ENCODE results near the gene NDUFV2.

NDUFV2 gene

GRCh38 chr18:9174302-9174701, 71.8 kb downstream of the NDUFV2 start:
- Histone ChIP-seq H3K4me1 (peaks cover 0 to 49% (median 18%) of the 10 kb centered on the region in 4 donors), H3K36me3 (no peaks in the 10 kb centered on the region), H3K4me3 (no peak overlapping the region), H3K27me3 (no peaks in the 10 kb centered on the region), H3K9me3 (no peaks in the 10 kb centered on the region), H3K27ac (no peak overlapping the region)
- intact Hi-C loops (cut with DNase I; ENCODE audit: low total_unique reads), result no loop called here
- TF ChIP-seq CTCF (IDR thresholded peaks at IDR 0.05), result no peak
- DNase-seq, result no peak

- no peak for TF ChIP-seq CTCF (IDR thresholded peaks at IDR 0.05)
- Histone ChIP-seq H3K27me3 (no peaks in the 10 kb centered on the region), H3K4me3 (no peak overlapping the region), H3K4me1 (peaks cover 0 to 49% (median 18%) of the 10 kb centered on the region in 4 donors), H3K9me3 (no peaks in the 10 kb centered on the region), H3K36me3 (no peaks in the 10 kb centered on the region), H3K27ac (no peak overlapping the region)
- DNase-seq, result no peak
- intact Hi-C loops (cut with DNase I; ENCODE audit: low total_unique reads), result no loop called here
Observed at GRCh38 chr18:9175115-9175514, 72.6 kb downstream of the NDUFV2 start.

GRCh38 chr18:9177031-9177430, 74.5 kb downstream of the NDUFV2 start:
- Histone ChIP-seq H3K27me3 (no peaks in the 10 kb centered on the region), H3K4me1 (peaks cover 0 to 57% (median 22%) of the 10 kb centered on the region in 4 donors), H3K9me3 (no peaks in the 10 kb centered on the region), H3K4me3 (no peak overlapping the region), H3K36me3 (no peaks in the 10 kb centered on the region), H3K27ac (no peak overlapping the region)
- TF ChIP-seq CTCF (IDR thresholded peaks at IDR 0.05), result no peak
- intact Hi-C loops (cut with DNase I; ENCODE audit: low total_unique reads), result no loop called here
- DNase-seq, result no peak

- Histone ChIP-seq H3K4me3 (no peak overlapping the region), H3K4me1 (peaks cover 0 to 57% (median 21%) of the 10 kb centered on the region in 4 donors), H3K9me3 (no peaks in the 10 kb centered on the region), H3K27me3 (no peaks in the 10 kb centered on the region), H3K36me3 (peaks cover 0 to under 1% (median 0%) of the 10 kb centered on the region in 3 donors), H3K27ac (no peak overlapping the region)
- TF ChIP-seq CTCF (IDR thresholded peaks at IDR 0.05), result no peak
- no peak for DNase-seq
- intact Hi-C loops (cut with DNase I; ENCODE audit: low total_unique reads), result no loop called here
Observed at GRCh38 chr18:9177466-9177865, 75.0 kb downstream of the NDUFV2 start.

DNA sequence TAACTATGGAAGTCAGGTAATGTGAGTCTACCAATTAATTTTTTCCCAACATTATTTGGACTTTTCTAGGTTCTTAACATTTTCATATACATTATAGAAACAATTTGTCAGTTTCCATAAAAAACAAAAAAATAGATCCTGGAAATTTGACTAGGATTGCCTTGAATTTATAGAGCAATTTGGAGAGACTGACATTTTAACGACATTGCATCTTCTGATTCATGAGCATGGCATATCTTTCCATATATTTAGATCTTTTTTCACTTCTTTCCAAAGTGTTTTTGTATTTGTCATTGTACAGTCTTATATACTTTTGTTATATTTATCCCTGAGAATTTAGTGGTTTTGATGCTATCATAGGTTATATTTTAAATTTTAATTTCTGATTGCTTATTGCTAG, 76.1 kb downstream of the NDUFV2 start:
- peaks cover 0 to 51% (median 16%) of the 10 kb centered on the region in 4 donors for H3K4me1 ChIP-seq
- DNase-seq, result no peak
- H3K9me3 ChIP-seq, result no peaks in the 10 kb centered on the region
- H3K36me3 ChIP-seq, result peaks cover 6 to 9% (median 7%) of the 10 kb centered on the region in 3 donors
- H3K27ac ChIP-seq, result no peak overlapping the region
- no peak for TF ChIP-seq CTCF (IDR thresholded peaks at IDR 0.05)
- intact Hi-C loops (cut with DNase I; ENCODE audit: low total_unique reads), result no loop called here
- H3K27me3 ChIP-seq, result no peaks in the 10 kb centered on the region
- H3K4me3 ChIP-seq, result no peak overlapping the region

DNA sequence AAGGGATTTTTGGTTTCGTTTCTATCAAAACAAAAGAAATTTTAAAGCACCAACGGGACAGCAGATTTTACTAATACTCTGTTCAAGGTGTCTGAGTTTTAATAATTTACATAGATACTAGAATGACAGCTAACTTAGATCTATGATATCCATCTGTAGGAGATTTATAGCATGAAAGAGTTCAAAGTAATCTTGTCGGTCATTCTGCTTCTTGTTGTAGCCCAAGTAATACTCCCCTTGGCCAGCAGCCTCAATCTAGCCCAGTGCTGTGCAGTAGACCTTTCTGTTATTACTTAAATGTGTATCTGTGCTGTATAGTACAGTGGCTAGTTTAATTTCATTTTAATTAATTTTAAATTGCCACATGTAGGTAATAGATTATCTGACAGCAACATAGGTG, 78.8 kb downstream of the NDUFV2 start:
- DNase-seq, result no peak
- Histone ChIP-seq H3K4me3 (no peak overlapping the region), H3K9me3 (no peaks in the 10 kb centered on the region), H3K36me3 (peaks cover 9 to 14% (median 13%) of the 10 kb centered on the region in 3 donors), H3K27me3 (no peaks in the 10 kb centered on the region), H3K27ac (no peak overlapping the region), H3K4me1 (peaks cover 0 to 31% (median 13%) of the 10 kb centered on the region in 4 donors)
- intact Hi-C loops (cut with DNase I; ENCODE audit: low total_unique reads), result no loop called here
- no peak for TF ChIP-seq CTCF (IDR thresholded peaks at IDR 0.05)

All from tibial artery (tissue), 4 donors.